Fibroblast of lung (primary cell): ENCODE measurements around the gene PRKAG2. TPM values are rescaled to one million over a fixed set of nuclear protein-coding genes. Genes with fewer than 3 reads are reported as not detected.

ENCODE experiments used
- DNase-seq, 2 donors: peaks; one replicate each; pipeline versions ENCODE4 v3.0.0 to v3.0.0-alpha.2; 2010; ENCODE audit warnings: low read depth in 2 of 2
- H2AFZ ChIP-seq: 2 replicates; pipeline ENCODE4 v1.5.1; 2012; ENCODE audit warnings: low read length, control low read depth, inconsistent platforms
- H3K27ac ChIP-seq: 2 replicates; pipeline ENCODE4 v1.5.1; 2011; ENCODE audit warnings: low read length, control low read depth; ENCODE audit not compliant: insufficient read depth
- H3K27me3 ChIP-seq: 2 replicates; pipeline ENCODE4 v1.5.1; 2011; ENCODE audit warnings: mild to moderate bottlenecking, low read length; ENCODE audit not compliant: control insufficient read depth, insufficient read depth
- H3K36me3 ChIP-seq: 2 replicates; pipeline ENCODE4 v1.5.1; 2011; ENCODE audit warnings: low read length; ENCODE audit not compliant: control insufficient read depth, insufficient read depth
- H3K4me1 ChIP-seq: 2 replicates; pipeline ENCODE4 v1.5.1; 2011; ENCODE audit warnings: low read length; ENCODE audit not compliant: control insufficient read depth, insufficient read depth; ENCODE audit errors: extremely low read depth
- H3K4me2 ChIP-seq: 2 replicates; pipeline ENCODE4 v1.5.1; 2011; ENCODE audit warnings: low read length, control low read depth; ENCODE audit not compliant: insufficient read depth; ENCODE audit errors: extremely low read depth
- H3K4me3 ChIP-seq, 4 experiments: fragments of 200-600 bp in 1 of 4; sonication (generic) in 1 of 4; replicated peaks in 1 of 4; 2 replicates each; pipeline ENCODE4 v1.5.1; 2011 to 2016; ENCODE audit warnings: low read length in 4 of 4, low read depth in 3 of 4, mild to moderate bottlenecking in 3 of 4, control low read depth in 2 of 4, inconsistent platforms in 1 of 4, mixed read lengths in 1 of 4; ENCODE audit not compliant: insufficient read depth in 1 of 4; ENCODE audit errors: control extremely low read depth in 1 of 4
- H3K79me2 ChIP-seq: 2 replicates; pipeline ENCODE4 v1.5.1; 2012; ENCODE audit warnings: mild to moderate bottlenecking, low read length, inconsistent platforms; ENCODE audit not compliant: control insufficient read depth, insufficient read depth
- H3K9ac ChIP-seq: 2 replicates; pipeline ENCODE4 v1.5.1; 2011; ENCODE audit warnings: mild to moderate bottlenecking, low read length, control low read depth; ENCODE audit not compliant: insufficient read depth
- H3K9me3 ChIP-seq: 2 replicates; pipeline ENCODE4 v1.5.1; 2012; ENCODE audit warnings: low read depth, low read length; ENCODE audit not compliant: control insufficient read depth, insufficient read depth
- H4K20me1 ChIP-seq: 2 replicates; pipeline ENCODE4 v1.5.1; 2011; ENCODE audit warnings: low read length; ENCODE audit not compliant: control insufficient read depth, insufficient read depth; ENCODE audit errors: extremely low read depth
- EZH2 ChIP-seq: IDR thresholded peaks from 2 replicates; pipeline ENCODE4 v1.5.1; 2012; ENCODE audit warnings: low read length, control low read depth, mild to moderate bottlenecking; ENCODE audit errors: missing control alignments
- polyA plus RNA-seq, 2 donors: library from polyadenylated mRNA; depleted of rRNA in 1 of 2; stranded (reverse) in 1 of 2; unstranded in 1 of 2; fragments of >200 nt; gene quantifications; 2 replicates each; pipeline ENCODE4 v1.2.1, GENCODE V29; 2011 to 2012; ENCODE audit warnings: missing spikeins in 1 of 2
- total RNA-seq: library from RNA; depleted of rRNA; stranded (reverse); fragments of >200 nt; gene quantifications from 2 replicates; pipeline ENCODE4 v1.2.1, GENCODE V29; 2014
- TF ChIP-seq, protein P1 (sequence below), 2 donors: IDR thresholded peaks in 1 of 2; conservative IDR thresholded peaks in 1 of 2; 1 replicate in 1 of 2; 2 replicates in 1 of 2; pipeline ENCODE4 v1.5.1; 2011 to 2012; ENCODE audit warnings: low read length in 2 of 2, control low read depth in 1 of 2, inconsistent platforms in 1 of 2, low read depth in 1 of 2, mild to moderate bottlenecking in 1 of 2

The PRKAG2 gene
- total and polyA plus RNA-seq, 2 donors (not counting 1 experiment from before 2014, with no cell fraction given): 11.9 to 56.7 TPM

DNA sequence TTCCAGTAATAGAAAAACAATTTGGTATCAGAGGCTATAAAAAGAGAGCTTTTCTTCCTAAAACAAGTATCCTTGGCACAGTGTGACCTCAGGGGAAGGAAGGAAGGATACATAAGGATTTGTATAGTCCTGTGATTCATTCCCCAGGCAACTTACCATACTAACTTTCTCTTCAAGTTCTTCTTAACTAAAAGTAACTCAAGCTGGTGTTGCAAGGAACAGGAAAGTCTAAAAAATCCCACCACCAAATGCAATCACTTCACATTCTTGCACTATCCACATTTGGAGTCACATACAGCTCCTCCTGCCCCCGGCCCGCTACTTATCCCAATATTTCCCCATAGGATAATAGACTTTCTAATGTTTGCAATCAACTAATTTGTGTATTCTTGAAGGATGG lies 84.8 kb downstream of the PRKAG2 start:
- Histone ChIP-seq H3K79me2 (no peaks in the 10 kb centered on the region), H3K9ac (no peak overlapping the region), H3K27me3 (no peaks in the 10 kb centered on the region), H3K4me3 (no peak overlapping the region), H3K36me3 (no peaks in the 10 kb centered on the region), H4K20me1 (no peaks in the 10 kb centered on the region), H3K27ac (no peak overlapping the region), H3K9me3 (no peaks in the 10 kb centered on the region), H3K4me1 (no peaks in the 10 kb centered on the region), H3K4me2 (no peak overlapping the region), H2AFZ (no peak overlapping the region)
- DNase-seq: no peak
- no peak for TF ChIP-seq EZH2
- TF ChIP-seq, protein P1, sequence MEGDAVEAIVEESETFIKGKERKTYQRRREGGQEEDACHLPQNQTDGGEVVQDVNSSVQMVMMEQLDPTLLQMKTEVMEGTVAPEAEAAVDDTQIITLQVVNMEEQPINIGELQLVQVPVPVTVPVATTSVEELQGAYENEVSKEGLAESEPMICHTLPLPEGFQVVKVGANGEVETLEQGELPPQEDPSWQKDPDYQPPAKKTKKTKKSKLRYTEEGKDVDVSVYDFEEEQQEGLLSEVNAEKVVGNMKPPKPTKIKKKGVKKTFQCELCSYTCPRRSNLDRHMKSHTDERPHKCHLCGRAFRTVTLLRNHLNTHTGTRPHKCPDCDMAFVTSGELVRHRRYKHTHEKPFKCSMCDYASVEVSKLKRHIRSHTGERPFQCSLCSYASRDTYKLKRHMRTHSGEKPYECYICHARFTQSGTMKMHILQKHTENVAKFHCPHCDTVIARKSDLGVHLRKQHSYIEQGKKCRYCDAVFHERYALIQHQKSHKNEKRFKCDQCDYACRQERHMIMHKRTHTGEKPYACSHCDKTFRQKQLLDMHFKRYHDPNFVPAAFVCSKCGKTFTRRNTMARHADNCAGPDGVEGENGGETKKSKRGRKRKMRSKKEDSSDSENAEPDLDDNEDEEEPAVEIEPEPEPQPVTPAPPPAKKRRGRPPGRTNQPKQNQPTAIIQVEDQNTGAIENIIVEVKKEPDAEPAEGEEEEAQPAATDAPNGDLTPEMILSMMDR (conservative IDR thresholded peaks at IDR 0.05 in 1 of 2, IDR thresholded peaks at IDR 0.05 in 1 of 2; ENCODE audit: low read depth in 1 of 2, low read length in 2 of 2): no peak

DNA sequence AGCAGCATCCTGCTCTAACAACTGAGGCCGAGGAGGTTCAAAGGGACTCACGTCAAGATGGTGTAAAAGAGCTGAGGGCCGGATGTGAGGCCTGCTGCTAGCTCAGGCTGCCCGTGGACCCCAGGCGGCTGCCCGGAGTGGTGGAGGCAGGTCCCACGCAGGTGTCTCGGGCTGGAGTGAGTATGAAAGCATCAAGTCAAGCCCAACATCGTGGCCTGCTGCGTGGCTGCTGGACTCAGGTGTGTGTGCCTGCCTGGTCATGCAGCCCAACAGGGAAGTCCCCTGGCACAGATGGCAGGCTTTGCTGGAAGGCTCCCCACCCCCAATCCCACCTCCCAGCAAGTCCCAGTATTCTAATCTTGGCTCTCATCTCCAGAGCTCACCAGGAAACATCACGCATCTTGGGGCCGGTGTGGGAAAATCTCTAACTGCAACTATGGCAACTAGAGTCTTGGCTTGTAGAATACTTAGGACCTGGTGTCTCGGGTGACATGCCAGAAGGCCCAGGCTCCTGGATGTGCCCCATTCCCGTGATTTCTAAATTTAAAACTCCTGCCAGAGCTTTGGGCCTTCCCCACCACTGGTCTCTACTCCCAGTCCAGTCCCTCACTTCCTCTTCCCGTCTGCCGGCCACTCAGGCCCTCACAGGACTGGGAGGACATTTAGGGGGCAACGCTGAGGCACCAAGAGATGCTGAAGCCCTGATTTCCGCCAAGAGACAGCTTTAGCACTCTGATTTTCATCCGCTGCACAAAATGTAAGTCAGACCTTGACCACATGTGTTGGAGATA lies 85.9 kb downstream of the PRKAG2 start:
- no peak overlapping the region for H3K4me2 ChIP-seq
- no peaks in the 10 kb centered on the region for H3K4me1 ChIP-seq
- H3K9ac ChIP-seq: no peak overlapping the region
- H3K36me3 ChIP-seq: no peaks in the 10 kb centered on the region
- TF ChIP-seq EZH2: no peak
- TF ChIP-seq, protein P1 (conservative IDR thresholded peaks at IDR 0.05 in 1 of 2, IDR thresholded peaks at IDR 0.05 in 1 of 2; ENCODE audit: low read depth in 1 of 2, low read length in 2 of 2): no peak
- DNase-seq: no peak
- H3K27ac ChIP-seq: no peak overlapping the region
- no peaks in the 10 kb centered on the region for H3K79me2 ChIP-seq
- H3K9me3 ChIP-seq: no peaks in the 10 kb centered on the region
- H2AFZ ChIP-seq: no peak overlapping the region
- no peaks in the 10 kb centered on the region for H4K20me1 ChIP-seq
- no peaks in the 10 kb centered on the region for H3K27me3 ChIP-seq
- H3K4me3 ChIP-seq: no peak overlapping the region

DNA sequence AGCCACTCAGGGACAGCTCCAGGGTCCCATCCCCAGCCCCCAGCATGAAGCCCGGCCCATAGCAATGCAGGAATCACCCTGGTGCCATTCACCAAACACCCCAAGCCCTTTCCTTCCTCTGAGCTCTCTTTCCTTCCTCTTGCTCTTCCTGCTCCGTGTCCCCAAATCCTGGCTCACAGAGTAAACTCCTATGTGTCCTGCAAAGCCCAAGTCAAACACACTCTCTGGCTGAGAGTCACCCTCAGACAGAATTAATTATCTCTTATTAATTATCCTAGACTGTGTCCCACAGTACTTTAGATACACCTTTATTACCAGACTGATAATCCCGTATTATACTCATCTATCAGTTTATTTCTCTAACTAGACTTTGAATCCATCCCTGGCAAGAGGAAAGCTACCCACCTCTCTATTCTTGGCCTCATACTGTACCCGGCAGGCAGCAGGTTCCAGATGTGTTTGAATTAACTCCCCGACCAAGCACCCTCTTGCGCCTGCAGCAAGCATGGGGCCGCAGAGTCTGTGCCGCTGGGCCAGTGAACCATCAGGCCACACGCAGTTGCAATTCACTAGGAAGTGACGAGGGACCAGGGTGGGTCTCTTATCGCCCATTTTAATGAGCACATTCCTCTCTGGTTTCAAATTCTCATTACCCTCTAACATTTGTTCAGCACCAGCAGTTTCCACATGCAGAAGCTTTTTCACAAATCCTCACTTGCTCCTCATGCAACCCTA lies 86.7 kb downstream of the PRKAG2 start:
- DNase-seq: no peak
- Histone ChIP-seq H4K20me1 (no peaks in the 10 kb centered on the region), H3K9ac (no peak overlapping the region), H3K27me3 (no peaks in the 10 kb centered on the region), H3K4me3 (no peak overlapping the region), H2AFZ (no peak overlapping the region), H3K79me2 (no peaks in the 10 kb centered on the region), H3K27ac (no peak overlapping the region), H3K36me3 (no peaks in the 10 kb centered on the region), H3K4me1 (no peaks in the 10 kb centered on the region), H3K9me3 (no peaks in the 10 kb centered on the region), H3K4me2 (no peak overlapping the region)
- no peak for TF ChIP-seq EZH2
- TF ChIP-seq, protein P1 (conservative IDR thresholded peaks at IDR 0.05 in 1 of 2, IDR thresholded peaks at IDR 0.05 in 1 of 2; ENCODE audit: low read depth in 1 of 2, low read length in 2 of 2): no peak
